Astrocyte (in vitro differentiated cells and primary cell): ENCODE measurements around the gene IGLON5. TPM values are rescaled to one million over a fixed set of nuclear protein-coding genes. Genes with fewer than 3 reads are reported as not detected.

Source experiments
- DNase-seq: peaks from one replicate; pipeline ENCODE4 v3.0.0-alpha.2; 2010; ENCODE audit warnings: low read depth
- FAIRE-seq: peaks from 2 replicates; lab custom pipeline; 2011; peaks lifted over from hg19 to GRCh38; lab: Jason Lieb, UNC
- H2AFZ ChIP-seq: 2 replicates; pipeline ENCODE4 v1.6.0; 2012; ENCODE audit warnings: low read depth, low read length, inconsistent platforms
- H3K27ac ChIP-seq: 2 replicates; pipeline ENCODE4 v1.5.1; 2011; ENCODE audit warnings: low read depth, low read length, inconsistent platforms
- H3K27me3 ChIP-seq: 2 replicates; pipeline ENCODE4 v1.6.0; 2011; ENCODE audit warnings: low read length, inconsistent platforms; ENCODE audit not compliant: insufficient read depth
- H3K36me3 ChIP-seq: 2 replicates; pipeline ENCODE4 v1.5.1; 2011; ENCODE audit warnings: low read length, inconsistent platforms; ENCODE audit not compliant: insufficient read depth
- H3K4me1 ChIP-seq: 2 replicates; pipeline ENCODE4 v1.5.1; 2011; ENCODE audit warnings: low read length, inconsistent platforms; ENCODE audit not compliant: insufficient read depth
- H3K4me2 ChIP-seq: 2 replicates; pipeline ENCODE4 v1.6.0; 2012; ENCODE audit warnings: low read length, inconsistent platforms
- H3K4me3 ChIP-seq: 2 replicates; pipeline ENCODE4 v1.5.1; 2011; ENCODE audit warnings: low read depth, mild to moderate bottlenecking, low read length, inconsistent platforms; ENCODE audit not compliant: insufficient read depth
- H3K79me2 ChIP-seq: 2 replicates; pipeline ENCODE4 v1.6.0; 2012; ENCODE audit warnings: mild to moderate bottlenecking, low read length, inconsistent platforms; ENCODE audit not compliant: insufficient read depth
- H3K9ac ChIP-seq: 2 replicates; pipeline ENCODE4 v1.6.0; 2012; ENCODE audit warnings: mild to moderate bottlenecking, low read length, inconsistent platforms
- H3K9me3 ChIP-seq: 2 replicates; pipeline ENCODE4 v1.5.1; 2012; ENCODE audit warnings: low read depth, mild to moderate bottlenecking, low read length, inconsistent platforms; ENCODE audit not compliant: insufficient read depth
- H4K20me1 ChIP-seq: 2 replicates; pipeline ENCODE4 v1.6.0; 2012; ENCODE audit warnings: low read length, inconsistent platforms; ENCODE audit not compliant: insufficient read depth
- H3K27ac Mint-ChIP-seq: one replicate; pipeline ENCODE4 v1.8.0; 2021; ENCODE audit warnings: mild to moderate bottlenecking, mixed read lengths; ENCODE audit not compliant: unreplicated experiment
- H3K27me3 Mint-ChIP-seq: one replicate; pipeline ENCODE4 v1.8.0; 2021; ENCODE audit warnings: low read depth, mixed read lengths; ENCODE audit not compliant: unreplicated experiment
- H3K36me3 Mint-ChIP-seq: one replicate; pipeline ENCODE4 v1.8.0; 2021; ENCODE audit warnings: low read depth, mixed read lengths; ENCODE audit not compliant: unreplicated experiment
- H3K4me1 Mint-ChIP-seq: one replicate; pipeline ENCODE4 v1.8.0; 2021; ENCODE audit warnings: low read depth, mixed read lengths; ENCODE audit not compliant: unreplicated experiment
- H3K4me3 Mint-ChIP-seq: one replicate; pipeline ENCODE4 v1.8.0; 2021; ENCODE audit warnings: mild to moderate bottlenecking, moderate library complexity, mixed read lengths; ENCODE audit not compliant: unreplicated experiment
- H3K9me3 Mint-ChIP-seq: one replicate; pipeline ENCODE4 v1.8.0; 2021; ENCODE audit warnings: mild to moderate bottlenecking, mixed read lengths; ENCODE audit not compliant: unreplicated experiment
- EZH2 ChIP-seq: IDR thresholded peaks from 2 replicates; pipeline ENCODE4 v1.6.1; 2012; ENCODE audit warnings: mild to moderate bottlenecking, low read length, inconsistent platforms; ENCODE audit not compliant: insufficient read depth
- total RNA-seq: library from RNA; stranded (reverse); gene quantifications from 2 replicates; pipeline ENCODE4 v1.2.1, GENCODE V29; 2021
- TF ChIP-seq, protein P1 (sequence below): IDR thresholded peaks from 2 replicates; pipeline ENCODE4 v1.5.1; 2011; ENCODE audit warnings: low read depth, mild to moderate bottlenecking, inconsistent platforms, low read length, moderate library complexity; ENCODE audit not compliant: insufficient read depth

Gene IGLON5
- total RNA-seq, 1 donor from 2014 or later = 5.4 TPM

DNA sequence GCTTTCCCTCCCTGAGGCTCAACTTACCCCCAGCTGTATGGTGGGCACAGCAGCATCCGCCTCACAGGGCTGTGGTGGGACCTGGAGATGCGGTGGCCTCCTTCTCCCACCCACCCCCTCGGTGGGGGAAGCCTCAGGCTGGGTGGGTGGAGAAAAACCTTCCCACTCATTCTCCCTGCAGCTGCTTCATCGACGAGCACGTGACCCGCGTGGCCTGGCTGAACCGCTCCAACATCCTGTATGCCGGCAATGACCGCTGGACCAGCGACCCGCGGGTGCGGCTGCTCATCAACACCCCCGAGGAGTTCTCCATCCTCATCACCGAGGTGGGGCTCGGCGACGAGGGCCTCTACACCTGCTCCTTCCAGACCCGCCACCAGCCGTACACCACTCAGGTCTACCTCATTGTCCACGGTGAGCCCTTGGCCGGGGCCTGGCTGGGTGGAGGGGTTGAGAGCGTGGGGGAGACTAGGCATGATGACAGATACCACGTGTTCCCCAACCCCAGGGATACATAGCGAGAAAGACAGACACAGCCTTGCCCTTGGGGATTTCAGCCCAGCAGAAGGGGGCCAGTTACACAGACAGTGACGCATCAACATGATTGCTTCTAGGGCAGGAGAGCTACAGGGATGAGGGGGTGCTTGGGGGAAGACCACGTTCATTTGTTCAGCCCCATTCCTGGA, 12.2 kb downstream of the IGLON5 start:
- Histone ChIP-seq H3K27me3 (no peaks in the 10 kb centered on the region), H3K4me1 (no peaks in the 10 kb centered on the region), H4K20me1 (no peaks in the 10 kb centered on the region), H2AFZ (no peak overlapping the region), H3K27ac (no peak overlapping the region), H3K4me3 (no peak overlapping the region), H3K4me2 (no peak overlapping the region), H3K79me2 (no peaks in the 10 kb centered on the region), H3K9ac (no peak overlapping the region), H3K36me3 (no peaks in the 10 kb centered on the region), H3K9me3 (peaks cover 2% of the 10 kb centered on the region)
- no peak overlapping the region for H3K27ac Mint-ChIP-seq
- H3K4me1 Mint-ChIP-seq = no peaks in the 10 kb centered on the region
- H3K9me3 Mint-ChIP-seq = peaks cover 1% of the 10 kb centered on the region
- peaks cover 43% of the 10 kb centered on the region for H3K27me3 Mint-ChIP-seq
- TF ChIP-seq, protein P1, sequence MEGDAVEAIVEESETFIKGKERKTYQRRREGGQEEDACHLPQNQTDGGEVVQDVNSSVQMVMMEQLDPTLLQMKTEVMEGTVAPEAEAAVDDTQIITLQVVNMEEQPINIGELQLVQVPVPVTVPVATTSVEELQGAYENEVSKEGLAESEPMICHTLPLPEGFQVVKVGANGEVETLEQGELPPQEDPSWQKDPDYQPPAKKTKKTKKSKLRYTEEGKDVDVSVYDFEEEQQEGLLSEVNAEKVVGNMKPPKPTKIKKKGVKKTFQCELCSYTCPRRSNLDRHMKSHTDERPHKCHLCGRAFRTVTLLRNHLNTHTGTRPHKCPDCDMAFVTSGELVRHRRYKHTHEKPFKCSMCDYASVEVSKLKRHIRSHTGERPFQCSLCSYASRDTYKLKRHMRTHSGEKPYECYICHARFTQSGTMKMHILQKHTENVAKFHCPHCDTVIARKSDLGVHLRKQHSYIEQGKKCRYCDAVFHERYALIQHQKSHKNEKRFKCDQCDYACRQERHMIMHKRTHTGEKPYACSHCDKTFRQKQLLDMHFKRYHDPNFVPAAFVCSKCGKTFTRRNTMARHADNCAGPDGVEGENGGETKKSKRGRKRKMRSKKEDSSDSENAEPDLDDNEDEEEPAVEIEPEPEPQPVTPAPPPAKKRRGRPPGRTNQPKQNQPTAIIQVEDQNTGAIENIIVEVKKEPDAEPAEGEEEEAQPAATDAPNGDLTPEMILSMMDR = no peak
- TF ChIP-seq EZH2 = no peak
- no peak overlapping the region for H3K4me3 Mint-ChIP-seq
- DNase-seq = no peak
- FAIRE-seq = no peak
- H3K36me3 Mint-ChIP-seq = peaks cover 5% of the 10 kb centered on the region

DNA sequence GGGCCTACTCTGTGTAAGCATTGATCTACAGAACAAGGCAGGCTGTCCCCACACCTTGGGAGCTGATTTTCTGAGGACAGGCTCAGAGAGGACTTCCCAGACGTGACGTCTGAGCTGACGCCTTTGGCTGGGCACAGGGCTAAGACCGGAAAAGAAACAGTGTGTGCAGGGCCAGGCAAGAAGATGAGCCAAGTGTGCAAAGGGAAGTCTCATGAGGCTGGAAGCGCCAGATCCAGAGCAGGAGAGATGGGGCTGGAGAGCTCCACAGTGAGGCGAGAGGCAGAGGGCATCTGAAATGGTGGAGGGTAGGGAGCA, 12.7 kb downstream of the IGLON5 start:
- H3K36me3 Mint-ChIP-seq = peaks cover 5% of the 10 kb centered on the region
- DNase-seq = no peak
- peaks cover 41% of the 10 kb centered on the region for H3K27me3 Mint-ChIP-seq
- Histone ChIP-seq H3K27me3 (no peaks in the 10 kb centered on the region), H3K9ac (no peak overlapping the region), H3K4me1 (no peaks in the 10 kb centered on the region), H3K4me2 (no peak overlapping the region), H3K27ac (no peak overlapping the region), H3K36me3 (no peaks in the 10 kb centered on the region), H4K20me1 (no peaks in the 10 kb centered on the region), H3K79me2 (no peaks in the 10 kb centered on the region), H3K9me3 (peaks cover 2% of the 10 kb centered on the region), H3K4me3 (no peak overlapping the region), H2AFZ (no peak overlapping the region)
- no peak overlapping the region for H3K27ac Mint-ChIP-seq
- FAIRE-seq = no peak
- peaks cover 1% of the 10 kb centered on the region for H3K9me3 Mint-ChIP-seq
- TF ChIP-seq, protein P1 = no peak
- no peak overlapping the region for H3K4me3 Mint-ChIP-seq
- no peaks in the 10 kb centered on the region for H3K4me1 Mint-ChIP-seq

DNA sequence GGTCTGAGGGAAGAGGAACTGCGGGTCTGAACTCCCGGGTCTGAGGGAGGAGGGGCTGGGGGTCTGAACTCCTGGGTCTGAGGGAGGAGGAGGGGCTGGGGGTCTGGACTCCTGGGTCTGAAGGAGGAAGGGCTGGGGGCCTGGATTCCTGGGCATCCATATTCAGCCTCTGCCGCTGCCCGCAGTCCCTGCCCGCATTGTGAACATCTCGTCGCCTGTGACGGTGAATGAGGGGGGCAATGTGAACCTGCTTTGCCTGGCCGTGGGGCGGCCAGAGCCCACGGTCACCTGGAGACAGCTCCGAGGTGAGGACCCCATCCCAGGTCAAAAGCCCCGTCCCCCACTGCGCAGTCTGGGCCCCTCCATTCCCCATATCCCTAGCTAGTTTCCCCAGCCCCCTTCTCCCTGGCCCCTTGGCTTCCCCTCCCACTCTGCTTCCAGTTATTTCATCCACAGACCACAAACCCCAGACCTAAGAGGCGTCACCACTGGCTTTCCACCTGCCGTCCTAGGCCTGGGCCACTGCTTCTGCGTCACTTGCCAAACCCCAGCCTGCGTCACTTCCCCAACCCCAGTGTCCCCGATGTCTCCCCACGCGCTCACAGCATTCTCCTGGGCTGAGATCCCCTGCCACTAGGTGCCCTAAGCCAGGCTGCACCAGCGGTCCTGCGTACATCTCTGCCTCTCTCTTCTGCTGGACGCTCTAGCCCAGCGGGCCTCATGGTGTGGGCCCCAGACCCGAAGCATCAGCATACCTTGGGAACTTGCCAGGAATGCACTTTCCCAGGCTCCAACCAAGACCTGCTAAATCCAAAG, 13.9 kb downstream of the IGLON5 start:
- FAIRE-seq (no peak), DNase-seq (no peak)
- H3K9me3 Mint-ChIP-seq = peaks cover 4% of the 10 kb centered on the region
- no peak overlapping the region for H3K9ac ChIP-seq
- H3K27me3 ChIP-seq = no peaks in the 10 kb centered on the region
- H3K4me1 Mint-ChIP-seq = no peaks in the 10 kb centered on the region
- H3K27me3 Mint-ChIP-seq = peaks cover 37% of the 10 kb centered on the region
- no peak overlapping the region for H3K4me3 ChIP-seq
- H3K9me3 ChIP-seq = peaks cover 2% of the 10 kb centered on the region
- H3K36me3 Mint-ChIP-seq = peaks cover 9% of the 10 kb centered on the region
- H2AFZ ChIP-seq = no peak overlapping the region
- H3K36me3 ChIP-seq = no peaks in the 10 kb centered on the region
- H3K79me2 ChIP-seq = no peaks in the 10 kb centered on the region
- no peak for TF ChIP-seq EZH2
- TF ChIP-seq, protein P1 = no peak
- no peak overlapping the region for H3K27ac Mint-ChIP-seq
- H3K27ac ChIP-seq = no peak overlapping the region
- no peaks in the 10 kb centered on the region for H3K4me1 ChIP-seq
- no peak overlapping the region for H3K4me2 ChIP-seq
- no peak overlapping the region for H3K4me3 Mint-ChIP-seq
- H4K20me1 ChIP-seq = no peaks in the 10 kb centered on the region
